Nephron progenitor cell (in vitro differentiated cells): Measurements from ENCODE around the gene CACNA2D2.

Experiments
- DNase-seq: peaks from one replicate; pipeline ENCODE4 v3.0.0; 2021
- H3K27ac Mint-ChIP-seq: 2 replicates; pipeline ENCODE4 v1.8.0; 2021; ENCODE audit warnings: mild to moderate bottlenecking, moderate library complexity, mixed read lengths
- H3K27me3 Mint-ChIP-seq: 2 replicates; pipeline ENCODE4 v1.8.0; 2021; ENCODE audit warnings: mild to moderate bottlenecking, low read depth, mixed read lengths; ENCODE audit not compliant: poor library complexity
- H3K36me3 Mint-ChIP-seq: 2 replicates; pipeline ENCODE4 v1.8.0; 2021; ENCODE audit warnings: low read depth, mixed read lengths
- H3K4me1 Mint-ChIP-seq: 2 replicates; pipeline ENCODE4 v1.8.0; 2021; ENCODE audit warnings: mixed read lengths
- H3K4me3 Mint-ChIP-seq: 2 replicates; pipeline ENCODE4 v1.8.0; 2021; ENCODE audit warnings: mild to moderate bottlenecking, moderate library complexity, mixed read lengths
- H3K9me3 Mint-ChIP-seq: 2 replicates; pipeline ENCODE4 v1.8.0; 2021; ENCODE audit warnings: mild to moderate bottlenecking, moderate library complexity, mixed read lengths
- TF ChIP-seq, protein P1 (sequence below): fragments of 200-600 bp; sonication (generic); IDR thresholded peaks from 2 replicates; pipeline ENCODE4 v1.5.0; 2021; ENCODE audit warnings: antibody characterized with exemption

The CACNA2D2 gene

DNA sequence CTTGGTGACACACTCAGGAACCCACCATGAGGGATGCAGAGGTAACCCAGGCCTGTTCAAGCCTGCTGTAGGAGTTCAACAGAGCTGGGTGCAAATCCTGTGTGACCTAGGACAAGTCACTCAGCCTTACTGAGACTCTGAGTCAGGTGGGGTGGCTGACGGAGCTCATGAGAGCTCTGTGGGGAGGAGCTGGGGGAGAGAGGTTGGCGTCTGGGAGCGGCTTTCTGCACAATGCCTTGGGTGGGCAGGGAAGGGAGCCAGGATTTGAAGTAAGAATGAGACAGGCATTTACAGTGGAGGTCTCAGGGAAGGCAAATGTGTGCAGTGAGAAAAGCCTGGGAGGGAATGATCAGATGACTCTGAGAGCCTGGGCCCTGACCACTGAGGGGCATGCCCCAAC is 45.8 kb upstream of the CACNA2D2 start:
- Mint-ChIP-seq H3K9me3 (no peaks in the 10 kb centered on the region), H3K4me1 (peaks cover 17% of the 10 kb centered on the region), H3K27ac (no peak overlapping the region), H3K4me3 (no peak overlapping the region), H3K36me3 (no peaks in the 10 kb centered on the region), H3K27me3 (peaks cover 23% of the 10 kb centered on the region)
- TF ChIP-seq, protein P1, sequence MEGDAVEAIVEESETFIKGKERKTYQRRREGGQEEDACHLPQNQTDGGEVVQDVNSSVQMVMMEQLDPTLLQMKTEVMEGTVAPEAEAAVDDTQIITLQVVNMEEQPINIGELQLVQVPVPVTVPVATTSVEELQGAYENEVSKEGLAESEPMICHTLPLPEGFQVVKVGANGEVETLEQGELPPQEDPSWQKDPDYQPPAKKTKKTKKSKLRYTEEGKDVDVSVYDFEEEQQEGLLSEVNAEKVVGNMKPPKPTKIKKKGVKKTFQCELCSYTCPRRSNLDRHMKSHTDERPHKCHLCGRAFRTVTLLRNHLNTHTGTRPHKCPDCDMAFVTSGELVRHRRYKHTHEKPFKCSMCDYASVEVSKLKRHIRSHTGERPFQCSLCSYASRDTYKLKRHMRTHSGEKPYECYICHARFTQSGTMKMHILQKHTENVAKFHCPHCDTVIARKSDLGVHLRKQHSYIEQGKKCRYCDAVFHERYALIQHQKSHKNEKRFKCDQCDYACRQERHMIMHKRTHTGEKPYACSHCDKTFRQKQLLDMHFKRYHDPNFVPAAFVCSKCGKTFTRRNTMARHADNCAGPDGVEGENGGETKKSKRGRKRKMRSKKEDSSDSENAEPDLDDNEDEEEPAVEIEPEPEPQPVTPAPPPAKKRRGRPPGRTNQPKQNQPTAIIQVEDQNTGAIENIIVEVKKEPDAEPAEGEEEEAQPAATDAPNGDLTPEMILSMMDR: no peak
- DNase-seq: no peak

- H3K36me3 Mint-ChIP-seq: no peaks in the 10 kb centered on the region
These were observed 42.3 kb upstream of the CACNA2D2 start for GRCh38 chr3:50545781-50546180.

DNA sequence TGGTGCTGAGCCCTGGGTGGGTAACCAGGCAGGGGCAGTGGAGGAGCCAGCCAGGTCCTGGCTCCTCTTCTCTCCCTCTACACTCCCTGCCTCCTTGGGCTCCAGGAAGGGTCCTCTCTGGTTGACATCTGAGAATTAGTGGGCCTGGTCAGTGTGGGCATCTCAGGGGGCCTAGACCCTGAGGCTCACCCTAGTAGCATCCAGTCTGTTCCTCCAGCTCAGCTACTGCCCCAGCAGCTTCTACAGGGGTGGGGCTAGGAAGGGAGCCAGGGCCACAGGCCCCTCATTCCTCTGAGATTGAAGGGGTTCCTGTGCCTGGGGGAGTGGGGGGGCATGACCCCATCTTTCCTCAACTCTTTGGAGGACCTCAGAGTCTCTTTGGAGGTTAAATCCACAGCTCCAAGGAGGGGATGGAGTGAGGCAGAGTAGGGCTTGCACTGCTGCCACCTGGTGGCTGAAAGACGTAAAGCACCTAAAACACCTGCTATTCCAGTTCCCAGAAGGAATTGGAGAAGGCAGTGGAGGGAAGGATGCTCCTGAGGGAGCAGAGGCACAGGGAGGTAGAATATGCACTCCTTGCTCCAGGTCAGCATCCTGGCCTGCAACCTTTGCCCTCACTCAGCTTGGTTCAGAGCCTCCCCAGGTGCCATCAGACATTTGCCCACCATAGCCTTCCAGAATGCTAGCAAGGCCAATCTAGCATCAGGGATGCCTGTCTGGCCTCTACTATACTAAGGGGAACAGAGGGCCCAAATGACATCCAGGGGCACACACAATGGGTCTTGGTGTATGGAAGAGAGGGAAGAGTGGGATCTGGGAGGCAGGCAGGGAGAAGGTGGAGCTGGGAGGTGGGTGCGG is 39.0 kb upstream of the CACNA2D2 start:
- no peak overlapping the region for H3K4me3 Mint-ChIP-seq
- H3K4me1 Mint-ChIP-seq: peaks cover 21% of the 10 kb centered on the region
- no peak overlapping the region for H3K27ac Mint-ChIP-seq
- DNase-seq: peak; percentile 86
- no peaks in the 10 kb centered on the region for H3K36me3 Mint-ChIP-seq
- H3K27me3 Mint-ChIP-seq: peaks cover 31% of the 10 kb centered on the region
- TF ChIP-seq, protein P1: peak; percentile 89
- no peaks in the 10 kb centered on the region for H3K9me3 Mint-ChIP-seq

More at GRCh38 chr3:50545781-50546180, 42.3 kb upstream of the CACNA2D2 start:
- Mint-ChIP-seq H3K9me3 (no peaks in the 10 kb centered on the region), H3K4me1 (peaks cover 12% of the 10 kb centered on the region), H3K27ac (no peak overlapping the region), H3K4me3 (no peak overlapping the region), H3K27me3 (peaks cover 30% of the 10 kb centered on the region)
- TF ChIP-seq, protein P1: no peak
- DNase-seq: no peak

- TF ChIP-seq, protein P1: no peak
- H3K27ac Mint-ChIP-seq: no peak overlapping the region
- H3K36me3 Mint-ChIP-seq: no peaks in the 10 kb centered on the region
- DNase-seq: no peak
- H3K4me1 Mint-ChIP-seq: peaks cover 30% of the 10 kb centered on the region
- no peaks in the 10 kb centered on the region for H3K9me3 Mint-ChIP-seq
- no peak overlapping the region for H3K4me3 Mint-ChIP-seq
- H3K27me3 Mint-ChIP-seq: peaks cover 24% of the 10 kb centered on the region
These were observed 36.2 kb upstream of the CACNA2D2 start for GRCh38 chr3:50539356-50540286.

DNA sequence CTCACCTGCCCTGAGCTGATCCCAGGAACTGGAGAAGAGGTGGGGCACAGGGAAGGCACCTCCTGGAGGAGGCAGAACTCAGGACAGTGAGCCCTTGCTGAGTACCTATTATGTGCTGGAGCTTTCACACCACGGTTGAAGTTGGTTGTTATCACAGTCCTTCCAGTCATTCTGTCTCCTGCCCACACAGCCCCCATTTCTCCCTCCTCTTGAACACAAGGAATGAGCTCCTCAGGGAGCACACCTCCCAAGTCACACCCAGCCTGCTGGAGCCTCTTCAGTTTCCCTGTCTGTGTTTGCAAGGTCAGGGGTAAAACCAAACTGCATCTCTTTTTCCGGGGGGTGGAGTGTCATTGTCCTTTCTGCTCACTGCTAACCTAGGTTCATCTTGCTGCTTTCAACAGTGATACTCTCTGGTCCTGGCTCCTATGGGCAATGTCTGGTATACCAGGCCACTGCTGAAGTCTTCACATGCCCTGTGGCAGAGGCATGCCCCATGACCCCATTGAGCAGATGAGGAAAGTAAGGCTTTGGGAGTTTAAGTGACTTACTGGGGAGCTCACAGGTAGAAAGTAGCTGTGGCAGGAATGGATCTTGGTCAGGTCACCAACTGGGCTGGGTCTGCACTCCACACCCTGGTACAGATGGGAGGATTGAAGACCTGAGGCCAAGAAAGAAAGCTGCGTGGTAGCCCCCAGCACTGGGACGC is 34.1 kb upstream of the CACNA2D2 start:
- no peak overlapping the region for H3K4me3 Mint-ChIP-seq
- no peaks in the 10 kb centered on the region for H3K9me3 Mint-ChIP-seq
- no peak overlapping the region for H3K27ac Mint-ChIP-seq
- H3K27me3 Mint-ChIP-seq: peaks cover 28% of the 10 kb centered on the region
- H3K4me1 Mint-ChIP-seq: peaks cover 50% of the 10 kb centered on the region
- no peak for DNase-seq
- H3K36me3 Mint-ChIP-seq: no peaks in the 10 kb centered on the region
- TF ChIP-seq, protein P1: no peak
